Measurements from ENCODE around the gene EGFR.

EGFR gene

GRCh38 chr7:54996391-54996790 is 22.4 kb upstream of the EGFR start:
- Histone ChIP-seq H3K27ac (ENCODE audit: low read depth, low read length) (no peak overlapping the region), H3K9me3 (ENCODE audit: insufficient read depth, low read length) (no peaks in the 10 kb centered on the region), H3K79me2 (ENCODE audit: insufficient read depth, low read length) (no peaks in the 10 kb centered on the region), H3K9me2 (replicated peaks; ENCODE audit: insufficient read depth, low read length) (no peaks in the 10 kb centered on the region), H3F3A (ENCODE audit: insufficient read depth) (no peaks in the 10 kb centered on the region), H4K20me1 (ENCODE audit: low read depth, low read length) (no peaks in the 10 kb centered on the region), H2AFZ (ENCODE audit: low read depth, low read length, severe bottlenecking) (no peak overlapping the region), H3K4me2 (ENCODE audit: low read depth, low read length, poor library complexity, severe bottlenecking) (no peak overlapping the region), H3K9ac (ENCODE audit: low read length) (no peak overlapping the region), H3K36me3 (ENCODE audit: low read length) (no peaks in the 10 kb centered on the region), H3K27me3 (ENCODE audit: low read length) (no peaks in the 10 kb centered on the region), H3K4me3 (ENCODE audit: insufficient read depth, low read length, poor library complexity, severe bottlenecking) (no peak overlapping the region)
- TF ChIP-seq EZH2phosphoT487 (conservative IDR thresholded peaks at IDR 0.05; ENCODE audit: low read length) (no peak), CTCF (IDR thresholded peaks at IDR 0.05; ENCODE audit: insufficient read depth, low read length, poor library complexity, severe bottlenecking) (no peak)

- H3K9ac ChIP-seq (ENCODE audit: low read length) = no peak overlapping the region
Observed at GRCh38 chr7:55004579-55004978, 14.2 kb upstream of the EGFR start.

GRCh38 chr7:55005241-55005851 is 13.5 kb upstream of the EGFR start:
- Histone ChIP-seq H3K4me2 (ENCODE audit: low read depth, low read length, poor library complexity, severe bottlenecking) (no peak overlapping the region), H3K9ac (ENCODE audit: low read length) (no peak overlapping the region), H4K20me1 (ENCODE audit: low read depth, low read length) (no peaks in the 10 kb centered on the region), H3K9me2 (replicated peaks; ENCODE audit: insufficient read depth, low read length) (no peaks in the 10 kb centered on the region), H3K79me2 (ENCODE audit: insufficient read depth, low read length) (no peaks in the 10 kb centered on the region), H3K4me3 (ENCODE audit: insufficient read depth, low read length, poor library complexity, severe bottlenecking) (no peak overlapping the region), H3K27ac (ENCODE audit: low read depth, low read length) (no peak overlapping the region), H3F3A (ENCODE audit: insufficient read depth) (no peaks in the 10 kb centered on the region), H3K9me3 (ENCODE audit: insufficient read depth, low read length) (no peaks in the 10 kb centered on the region; the same call in 1 of the 2 replicates), H3K36me3 (ENCODE audit: low read length) (no peaks in the 10 kb centered on the region), H3K27me3 (ENCODE audit: low read length) (no peaks in the 10 kb centered on the region), H2AFZ (ENCODE audit: low read depth, low read length, severe bottlenecking) (no peak overlapping the region)
- TF ChIP-seq EZH2phosphoT487 (conservative IDR thresholded peaks at IDR 0.05; ENCODE audit: low read length) (no peak), CTCF (IDR thresholded peaks at IDR 0.05; ENCODE audit: insufficient read depth, low read length, poor library complexity, severe bottlenecking) (no peak)

More at GRCh38 chr7:55004579-55004978, 14.2 kb upstream of the EGFR start:
- no peaks in the 10 kb centered on the region for H3K79me2 ChIP-seq (ENCODE audit: insufficient read depth, low read length)
- no peak overlapping the region for H2AFZ ChIP-seq (ENCODE audit: low read depth, low read length, severe bottlenecking)
- H3K9me3 ChIP-seq (ENCODE audit: insufficient read depth, low read length) = no peaks in the 10 kb centered on the region; the same call in 1 of the 2 replicates
- H3F3A ChIP-seq (ENCODE audit: insufficient read depth) = no peaks in the 10 kb centered on the region
- H3K4me2 ChIP-seq (ENCODE audit: low read depth, low read length, poor library complexity, severe bottlenecking) = no peak overlapping the region
- H3K27ac ChIP-seq (ENCODE audit: low read depth, low read length) = no peak overlapping the region
- H3K36me3 ChIP-seq (ENCODE audit: low read length) = no peaks in the 10 kb centered on the region
- H3K27me3 ChIP-seq (ENCODE audit: low read length) = no peaks in the 10 kb centered on the region
- no peaks in the 10 kb centered on the region for H4K20me1 ChIP-seq (ENCODE audit: low read depth, low read length)
- H3K4me3 ChIP-seq (ENCODE audit: insufficient read depth, low read length, poor library complexity, severe bottlenecking) = no peak overlapping the region
- no peak for TF ChIP-seq CTCF (IDR thresholded peaks at IDR 0.05; ENCODE audit: insufficient read depth, low read length, poor library complexity, severe bottlenecking)
- TF ChIP-seq EZH2phosphoT487 (conservative IDR thresholded peaks at IDR 0.05; ENCODE audit: low read length) = no peak
- H3K9me2 ChIP-seq (replicated peaks; ENCODE audit: insufficient read depth, low read length) = no peaks in the 10 kb centered on the region
